HCT116 (cell line): ENCODE measurements around the gene CD74. TPM values are rescaled to one million over a fixed set of nuclear protein-coding genes. Genes with fewer than 3 reads are reported as not detected.

Experiments used
- ATAC-seq: fragments of 200-7000 bp; cut with Tn5 transposase; 2 replicates; pipeline ENCODE4 v1.9.1; 2020; ENCODE audit warnings: mild to moderate bottlenecking, moderate library complexity
- BruUV-seq: library from RNA; stranded (reverse); fragments of 400-500 nt; replicated peaks from 2 replicates; lab custom pipeline; 2021; lab: Mats Ljungman, UMichigan
- CTCF ChIA-PET: fragments of 300-600 bp; sonication (Branson Sonifier 250); formaldehyde crosslinking; loops from one replicate; lab custom pipeline; 2021; ENCODE audit warnings: antibody characterized with exemption; lab: Charles Lee
- POLR2A ChIA-PET: fragments of 300-600, 350-600 bp; sonication (Branson Sonifier 250); formaldehyde crosslinking; loops from one replicate; lab custom pipeline; 2021; ENCODE audit warnings: antibody characterized with exemption; lab: Charles Lee
- RAD21 ChIA-PET, 2 experiments: fragments of 300-600 bp; sonication (Branson Sonifier 250); formaldehyde crosslinking; loops; one replicate each; lab custom pipeline; 2023; ENCODE audit warnings: low total read pairs in 2 of 2; ENCODE audit not compliant: uncharacterized antibody in 2 of 2, unreplicated experiment in 2 of 2, low non-redundant PET in 1 of 2; lab: Charles Lee
- DNase-seq: peaks from one replicate; pipeline ENCODE4 v3.0.0-alpha.2; 2010; ENCODE audit warnings: low read depth, low spot score
- H2AFZ ChIP-seq: fragments of 200-600 bp; shearing (Covaris generic), sonication (generic); 2 replicates; pipeline ENCODE4 v1.6.1; 2017; ENCODE audit warnings: low read depth, mixed run types, mixed read lengths, antibody characterized with exemption, low read length; ENCODE audit not compliant: poor library complexity, severe bottlenecking
- H3K27ac ChIP-seq: 2 replicates; pipeline ENCODE4 v1.5.1; 2012; ENCODE audit warnings: low read depth, low read length
- H3K27me3 ChIP-seq: fragments of 200-600 bp; sonication (generic); 2 replicates; pipeline ENCODE4 v1.6.1; 2016; ENCODE audit warnings: mixed run types, low read length, mixed read lengths; ENCODE audit not compliant: insufficient read depth
- H3K36me3 ChIP-seq, 2 experiments: fragments of 200-500 bp in 1 of 2; fragments of 200-600 bp in 1 of 2; sonication (Bioruptor generic) in 1 of 2; sonication (generic) in 1 of 2; 2 replicates each; pipeline versions ENCODE4 v1.5.1 to v1.6.1; 2014 to 2016; ENCODE audit warnings: low read length in 2 of 2, inconsistent platforms in 1 of 2, mixed read lengths in 1 of 2, mixed run types in 1 of 2; ENCODE audit not compliant: insufficient read depth in 2 of 2, control insufficient read depth in 1 of 2
- H3K4me1 ChIP-seq, 2 experiments: fragments of 200-600 bp in 1 of 2; sonication (generic) in 1 of 2; 2 replicates each; pipeline versions ENCODE4 v1.5.1 to v1.6.1; 2012 to 2017; ENCODE audit warnings: low read length in 2 of 2, inconsistent platforms in 1 of 2, mild to moderate bottlenecking in 1 of 2, mixed read lengths in 1 of 2, mixed run types in 1 of 2, moderate library complexity in 1 of 2; ENCODE audit not compliant: insufficient read depth in 2 of 2, control insufficient read depth in 1 of 2
- H3K4me2 ChIP-seq: fragments of 200-600 bp; sonication (generic); 2 replicates; pipeline ENCODE4 v1.6.1; 2017; ENCODE audit warnings: mixed run types, low read length, mixed read lengths
- H3K4me3 ChIP-seq, 2 experiments: fragments of 200-600 bp in 1 of 2; sonication (generic) in 1 of 2; replicated peaks in 1 of 2; 2 replicates each; pipeline ENCODE4 v1.5.1; 2011 to 2016; ENCODE audit warnings: low read length in 2 of 2, control low read depth in 1 of 2, low read depth in 1 of 2, mild to moderate bottlenecking in 1 of 2, mixed read lengths in 1 of 2, mixed run types in 1 of 2
- H3K79me2 ChIP-seq: fragments of 200-600 bp; sonication (generic); 2 replicates; pipeline ENCODE4 v1.6.1; 2017; ENCODE audit warnings: mild to moderate bottlenecking, mixed run types, low read length, moderate library complexity, mixed read lengths; ENCODE audit not compliant: insufficient read depth
- H3K9ac ChIP-seq: fragments of 200-600 bp; sonication (generic); 2 replicates; pipeline ENCODE4 v1.6.1; 2016; ENCODE audit warnings: low read length, mixed read lengths
- H3K9me2 ChIP-seq: fragments of 200-600 bp; sonication (generic), shearing (Covaris generic); 2 replicates; pipeline ENCODE4 v1.6.1; 2017; ENCODE audit warnings: mixed run types, mild to moderate bottlenecking, moderate library complexity; ENCODE audit not compliant: insufficient read depth
- H3K9me3 ChIP-seq, 2 experiments: fragments of 200-500 bp in 1 of 2; fragments of 200-600 bp in 1 of 2; sonication (Bioruptor generic) in 1 of 2; sonication (generic) in 1 of 2; 2 replicates each; pipeline ENCODE4 v1.6.1; 2014 to 2017; ENCODE audit warnings: low read length in 2 of 2, mixed read lengths in 2 of 2, inconsistent platforms in 1 of 2, low read depth in 1 of 2, mild to moderate bottlenecking in 1 of 2, mixed run types in 1 of 2, moderate library complexity in 1 of 2; ENCODE audit not compliant: control insufficient read depth in 1 of 2, insufficient read depth in 1 of 2
- H4K20me1 ChIP-seq: fragments of 200-600 bp; sonication (generic), shearing (Covaris generic); 2 replicates; pipeline ENCODE4 v1.6.1; 2017; ENCODE audit warnings: mixed run types, mild to moderate bottlenecking, moderate library complexity; ENCODE audit not compliant: insufficient read depth
- ATF3 ChIP-seq: IDR thresholded peaks from 2 replicates; pipeline ENCODE4 v1.6.1; 2012
- CBX3 ChIP-seq: IDR thresholded peaks from 2 replicates; pipeline ENCODE4 v1.6.1; 2012; ENCODE audit warnings: low read depth
- CEBPB ChIP-seq: IDR thresholded peaks from 2 replicates; pipeline ENCODE4 v1.6.1; 2012; ENCODE audit warnings: low read depth
- CTCF ChIP-seq, 3 experiments: fragments of 200-600 bp in 1 of 3; sonication (generic) in 1 of 3; IDR thresholded peaks in 2 of 3; conservative IDR thresholded peaks in 1 of 3; 2 replicates each; pipeline ENCODE4 v1.5.1; 2012 to 2017; ENCODE audit warnings: low read depth in 2 of 3, low read length in 2 of 3, antibody characterized with exemption in 1 of 3, borderline replicate concordance in 1 of 3, control low read depth in 1 of 3, mild to moderate bottlenecking in 1 of 3, mixed read lengths in 1 of 3, mixed run types in 1 of 3, moderate library complexity in 1 of 3; ENCODE audit not compliant: insufficient read depth in 1 of 3
- ELF1 ChIP-seq: IDR thresholded peaks from 2 replicates; pipeline ENCODE4 v1.6.1; 2012; ENCODE audit warnings: low read depth, borderline replicate concordance
- FOSL1 ChIP-seq: IDR thresholded peaks from 2 replicates; pipeline ENCODE4 v1.6.1; 2012; ENCODE audit warnings: low read depth
- MAX ChIP-seq: IDR thresholded peaks from 2 replicates; pipeline ENCODE4 v1.6.1; 2012
- RAD21 ChIP-seq: IDR thresholded peaks from 2 replicates; pipeline ENCODE4 v1.6.1; 2012; ENCODE audit warnings: low read depth, mild to moderate bottlenecking
- REST ChIP-seq: IDR thresholded peaks from 2 replicates; pipeline ENCODE4 v1.6.1; 2012; ENCODE audit warnings: low read depth
- SIN3A ChIP-seq: IDR thresholded peaks from 2 replicates; pipeline ENCODE4 v1.6.1; 2012; ENCODE audit warnings: low read depth
- SRF ChIP-seq: IDR thresholded peaks from 2 replicates; pipeline ENCODE4 v1.6.1; 2012; ENCODE audit warnings: low read depth
- TCF7L2 ChIP-seq: IDR thresholded peaks from 2 replicates; pipeline ENCODE4 v1.7.0; 2011; ENCODE audit warnings: borderline replicate concordance, inconsistent platforms; ENCODE audit not compliant: insufficient read depth, insufficient read length; ENCODE audit errors: extremely low read depth
- YY1 ChIP-seq: IDR thresholded peaks from 2 replicates; pipeline ENCODE4 v1.6.1; 2011; ENCODE audit warnings: low read length, low read depth, moderate library complexity, mild to moderate bottlenecking; ENCODE audit not compliant: insufficient replicate concordance; ENCODE audit errors: extremely low read depth
- ZBTB33 ChIP-seq: IDR thresholded peaks from 2 replicates; pipeline ENCODE4 v1.6.1; 2011; ENCODE audit warnings: mild to moderate bottlenecking, low read length, moderate library complexity; ENCODE audit not compliant: insufficient replicate concordance; ENCODE audit errors: extremely low read depth
- intact Hi-C: fragments of 100-400 bp; cut with micrococcal nuclease; formaldehyde crosslinking; loops from 2 replicates; pipeline ENCODE4 v1.10.0; 2022
- total RNA-seq: library from RNA; stranded (reverse); gene quantifications from one replicate; pipeline ENCODE4 v1.2.1, GENCODE V29; 2021; ENCODE audit not compliant: unreplicated experiment

Gene CD74
- total RNA-seq, 1 experiment from 2014 or later: 8.9 TPM

GRCh38 chr5:150394912-150395687 lies 17.6 kb downstream of the CD74 start:
- H3K4me3 ChIP-seq: no peak overlapping the region
- ChIA-PET RAD21 (no interaction called here), CTCF (no interaction called here), POLR2A (no interaction called here)
- H3K9ac ChIP-seq: no peak overlapping the region
- H3K4me1 ChIP-seq: no peaks in the 10 kb centered on the region
- no TSS peak for BruUV-seq
- H3K36me3 ChIP-seq: peaks cover 46 to 66% of the 10 kb centered on the region in 2 experiments; a peak in 3 of 4 replicates
- ATAC-seq (no peak), DNase-seq (no peak)
- no peaks in the 10 kb centered on the region for H4K20me1 ChIP-seq
- TF ChIP-seq REST (no peak), TCF7L2 (no peak), YY1 (no peak), ATF3 (no peak), ELF1 (no peak), CBX3 (no peak), MAX (no peak), SIN3A (no peak), ZBTB33 (no peak), RAD21 (no peak), FOSL1 (no peak), CEBPB (no peak), CTCF (IDR thresholded peaks at IDR 0.05 in 2 of 3, conservative IDR thresholded peaks at IDR 0.05 in 1 of 3; ENCODE audit: borderline replicate concordance in 1 of 3, insufficient read depth in 1 of 3, low read depth in 2 of 3, low read length in 2 of 3) (no peak), SRF (no peak)
- intact Hi-C loops: loop anchor here (5.0 kb wide), 1 partner anchor 42 kb away; no protein-coding TSS in a partner anchor
- H3K27ac ChIP-seq: no peak overlapping the region
- H3K4me2 ChIP-seq: no peak overlapping the region
- no peaks in the 10 kb centered on the region; the same call in 1 of the 2 replicates for H3K79me2 ChIP-seq
- no peaks in the 10 kb centered on the region for H3K9me2 ChIP-seq
- no peaks in the 10 kb centered on the region for H3K9me3 ChIP-seq
- H3K27me3 ChIP-seq: no peaks in the 10 kb centered on the region
- no peak overlapping the region for H2AFZ ChIP-seq
